Esophagus squamous epithelium (tissue), 4 donors: ENCODE data around the gene PDZRN3.

ENCODE experiments used
- POLR2A ChIP-seq, 4 donors: fragments of 450-650 bp; IDR thresholded peaks; one replicate each; pipeline ENCODE4 v1.6.1; 2017; ENCODE audit warnings: antibody characterized with exemption in 4 of 4, mild to moderate bottlenecking in 4 of 4, moderate library complexity in 3 of 4
- TF ChIP-seq, protein P1 (sequence below), 6 experiments: fragments of 450-650 bp in 4 of 6; fragments of 200-600 bp in 2 of 6; sonication (generic) in 2 of 6; IDR thresholded peaks; one replicate each; pipeline ENCODE4 v1.5.1; 2016 to 2019; ENCODE audit warnings: antibody characterized with exemption in 6 of 6, mild to moderate bottlenecking in 4 of 6, moderate library complexity in 4 of 6

DNA sequence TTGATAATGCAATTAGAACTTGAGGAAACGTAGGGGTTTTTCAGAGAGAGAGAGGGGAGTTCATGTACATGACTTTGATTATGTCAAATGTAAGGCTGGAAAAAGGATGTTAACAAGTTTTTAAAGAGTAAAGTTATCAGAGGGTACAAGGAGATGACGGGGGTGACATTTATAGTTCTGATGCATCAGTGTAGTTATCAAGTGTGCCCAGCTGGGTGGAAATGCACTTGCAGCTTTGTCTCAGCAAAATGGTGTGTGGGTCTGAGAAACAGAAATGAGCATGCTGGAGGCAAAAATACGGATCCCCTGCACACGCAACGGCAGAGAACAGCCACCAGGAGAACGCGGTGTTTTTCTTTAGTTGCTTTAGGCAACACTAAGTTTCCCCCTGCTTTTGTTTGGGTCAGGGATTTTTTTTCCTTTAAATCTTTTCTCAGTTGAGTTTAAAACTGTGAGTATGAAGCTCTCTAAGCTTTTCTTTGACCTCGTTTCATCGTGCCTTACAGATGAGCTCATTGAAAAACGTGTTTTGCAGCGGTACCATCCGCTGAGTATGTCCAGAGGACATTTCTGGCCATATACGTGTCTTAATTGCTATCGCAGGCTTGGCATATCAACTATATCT, 205.4 kb downstream of the PDZRN3 start:
- TF ChIP-seq, protein P1, sequence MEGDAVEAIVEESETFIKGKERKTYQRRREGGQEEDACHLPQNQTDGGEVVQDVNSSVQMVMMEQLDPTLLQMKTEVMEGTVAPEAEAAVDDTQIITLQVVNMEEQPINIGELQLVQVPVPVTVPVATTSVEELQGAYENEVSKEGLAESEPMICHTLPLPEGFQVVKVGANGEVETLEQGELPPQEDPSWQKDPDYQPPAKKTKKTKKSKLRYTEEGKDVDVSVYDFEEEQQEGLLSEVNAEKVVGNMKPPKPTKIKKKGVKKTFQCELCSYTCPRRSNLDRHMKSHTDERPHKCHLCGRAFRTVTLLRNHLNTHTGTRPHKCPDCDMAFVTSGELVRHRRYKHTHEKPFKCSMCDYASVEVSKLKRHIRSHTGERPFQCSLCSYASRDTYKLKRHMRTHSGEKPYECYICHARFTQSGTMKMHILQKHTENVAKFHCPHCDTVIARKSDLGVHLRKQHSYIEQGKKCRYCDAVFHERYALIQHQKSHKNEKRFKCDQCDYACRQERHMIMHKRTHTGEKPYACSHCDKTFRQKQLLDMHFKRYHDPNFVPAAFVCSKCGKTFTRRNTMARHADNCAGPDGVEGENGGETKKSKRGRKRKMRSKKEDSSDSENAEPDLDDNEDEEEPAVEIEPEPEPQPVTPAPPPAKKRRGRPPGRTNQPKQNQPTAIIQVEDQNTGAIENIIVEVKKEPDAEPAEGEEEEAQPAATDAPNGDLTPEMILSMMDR (IDR thresholded peaks at IDR 0.05): peak in 2 of 6 experiments; percentile 12
- no peak for TF ChIP-seq POLR2A (IDR thresholded peaks at IDR 0.05)
